PFSK-1 (cell line): Measurements from ENCODE around the gene GPR3.

Experiments
- FOXP2 ChIP-seq: optimal IDR thresholded peaks from 2 replicates; pipeline ENCODE3; 2011; ENCODE audit warnings: borderline replicate concordance, control low read depth, inconsistent platforms; ENCODE audit not compliant: insufficient read depth; ENCODE audit errors: extremely low read length, extremely low read depth
- POLR2AphosphoS5 ChIP-seq: IDR thresholded peaks from 2 replicates; pipeline ENCODE4 v1.6.1; 2012; ENCODE audit warnings: low read depth, mild to moderate bottlenecking, control low read depth, low read length, moderate library complexity
- REST ChIP-seq, 2 experiments: IDR thresholded peaks; 2 replicates each; pipeline versions ENCODE4 v1.6.1 to v1.8.0; 2011 to 2012; ENCODE audit warnings: low read depth in 2 of 2, low read length in 2 of 2, control low read depth in 1 of 2, inconsistent platforms in 1 of 2, mild to moderate bottlenecking in 1 of 2, moderate library complexity in 1 of 2; ENCODE audit not compliant: insufficient read depth in 1 of 2
- SIN3A ChIP-seq: IDR thresholded peaks from 2 replicates; pipeline ENCODE4 v1.6.1; 2012; ENCODE audit warnings: mild to moderate bottlenecking, low read length, moderate library complexity, borderline replicate concordance; ENCODE audit not compliant: insufficient read depth
- TAF1 ChIP-seq: IDR thresholded peaks from 2 replicates; pipeline ENCODE4 v1.6.1; 2012; ENCODE audit warnings: low read length, control low read depth, borderline replicate concordance; ENCODE audit not compliant: insufficient read depth

The GPR3 gene

GRCh38 chr1:27346357-27346756 lies 46.1 kb upstream of the GPR3 start:
- no peak for TF ChIP-seq TAF1
- no peak for TF ChIP-seq SIN3A
- no peak for TF ChIP-seq FOXP2
- no peak for TF ChIP-seq POLR2AphosphoS5
- TF ChIP-seq REST (IDR thresholded peaks at IDR 0.05; ENCODE audit: insufficient read depth in 1 of 2, low read depth in 2 of 2, low read length in 2 of 2), result no peak

- TF ChIP-seq TAF1, result no peak
- no peak for TF ChIP-seq SIN3A
- no peak for TF ChIP-seq FOXP2
- TF ChIP-seq REST (IDR thresholded peaks at IDR 0.05; ENCODE audit: insufficient read depth in 1 of 2, low read depth in 2 of 2, low read length in 2 of 2), result no peak
- no peak for TF ChIP-seq POLR2AphosphoS5
These were observed 45.3 kb upstream of the GPR3 start for GRCh38 chr1:27346991-27347624.

GRCh38 chr1:27348861-27349783 lies 43.3 kb upstream of the GPR3 start:
- TF ChIP-seq FOXP2 (no peak), REST (IDR thresholded peaks at IDR 0.05; ENCODE audit: insufficient read depth in 1 of 2, low read depth in 2 of 2, low read length in 2 of 2) (no peak), SIN3A (no peak), POLR2AphosphoS5 (no peak)

- no peak for TF ChIP-seq REST (IDR thresholded peaks at IDR 0.05; ENCODE audit: insufficient read depth in 1 of 2, low read depth in 2 of 2, low read length in 2 of 2)
- TF ChIP-seq TAF1, result no peak
- no peak for TF ChIP-seq POLR2AphosphoS5
- TF ChIP-seq SIN3A, result no peak
- TF ChIP-seq FOXP2, result peak; percentile 64
These were observed 42.4 kb upstream of the GPR3 start for GRCh38 chr1:27349784-27350662.
